ENCODE data around the gene UBE2H.

GRCh38 chr7:129797214-129797789 is 155.5 kb downstream of the UBE2H start:
- TF ChIP-seq CTCF (IDR thresholded peaks at IDR 0.05) (no peak), EZH2 (IDR thresholded peaks at IDR 0.05) (no peak)

Measured in neural progenitor cell (in vitro differentiated cells).